Measurements from ENCODE around the gene MN1. TPM values are rescaled to one million over a fixed set of nuclear protein-coding genes. Genes with fewer than 3 reads are reported as not detected.

MN1 gene
- total RNA-seq, 1 donor from 2014 or later = 6.1 TPM

DNA sequence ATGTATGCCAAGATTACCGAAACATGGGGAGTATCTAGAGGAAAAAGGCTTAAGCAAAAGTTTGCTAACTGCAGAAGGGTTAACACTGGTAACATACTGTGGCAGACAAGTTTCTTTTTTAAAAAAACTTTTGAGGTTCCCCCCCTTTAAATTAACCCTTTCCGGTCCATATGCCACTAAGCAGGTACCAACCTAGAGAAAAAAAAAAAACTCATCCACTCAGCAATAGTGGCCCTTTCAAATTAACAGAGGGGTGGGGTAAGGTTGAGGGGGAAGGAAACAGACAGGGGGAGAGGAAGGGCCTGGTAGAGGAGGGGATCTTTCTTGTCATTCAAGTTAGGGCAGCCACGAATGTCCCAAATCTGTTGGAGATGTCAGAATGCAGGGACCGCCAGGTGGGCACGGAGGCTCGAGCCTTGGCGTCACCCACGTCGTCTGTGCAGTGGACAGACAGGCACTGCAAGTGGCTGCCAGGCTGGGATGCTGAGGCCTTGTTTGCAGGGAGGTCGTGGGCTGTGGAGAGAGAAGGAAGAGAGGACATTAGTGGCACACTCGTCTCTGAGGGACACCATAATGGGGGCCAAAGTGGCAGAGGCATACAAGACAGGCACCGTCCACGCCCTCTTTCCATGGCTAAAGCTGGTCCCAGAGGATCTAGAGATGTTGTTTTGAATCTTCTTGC, 50.8 kb downstream of the MN1 start:
- H3K4me3 ChIP-seq = no peak overlapping the region
- H3K27ac ChIP-seq = peak overlapping the region; percentile 71
- H3K4me1 ChIP-seq = peaks cover 60% of the 10 kb centered on the region
- no peaks in the 10 kb centered on the region for H3K27me3 ChIP-seq
- intact Hi-C loops (cut with DNase I) = loop anchor here (1.0 to 5.0 kb wide), 2 partner anchors 37 to 47 kb away; no protein-coding TSS in a partner anchor
- no peak for TF ChIP-seq POLR2AphosphoS5 (IDR thresholded peaks at IDR 0.05; ENCODE audit: insufficient read depth in 1 of 2, low read depth in 1 of 2)
- TF ChIP-seq POLR2A (IDR thresholded peaks at IDR 0.05) = no peak
- H3K9me3 ChIP-seq = no peaks in the 10 kb centered on the region
- H3K36me3 ChIP-seq = no peaks in the 10 kb centered on the region
- DNase-seq (ENCODE audit: extremely low spot score in 2 of 2) = no peak

DNA sequence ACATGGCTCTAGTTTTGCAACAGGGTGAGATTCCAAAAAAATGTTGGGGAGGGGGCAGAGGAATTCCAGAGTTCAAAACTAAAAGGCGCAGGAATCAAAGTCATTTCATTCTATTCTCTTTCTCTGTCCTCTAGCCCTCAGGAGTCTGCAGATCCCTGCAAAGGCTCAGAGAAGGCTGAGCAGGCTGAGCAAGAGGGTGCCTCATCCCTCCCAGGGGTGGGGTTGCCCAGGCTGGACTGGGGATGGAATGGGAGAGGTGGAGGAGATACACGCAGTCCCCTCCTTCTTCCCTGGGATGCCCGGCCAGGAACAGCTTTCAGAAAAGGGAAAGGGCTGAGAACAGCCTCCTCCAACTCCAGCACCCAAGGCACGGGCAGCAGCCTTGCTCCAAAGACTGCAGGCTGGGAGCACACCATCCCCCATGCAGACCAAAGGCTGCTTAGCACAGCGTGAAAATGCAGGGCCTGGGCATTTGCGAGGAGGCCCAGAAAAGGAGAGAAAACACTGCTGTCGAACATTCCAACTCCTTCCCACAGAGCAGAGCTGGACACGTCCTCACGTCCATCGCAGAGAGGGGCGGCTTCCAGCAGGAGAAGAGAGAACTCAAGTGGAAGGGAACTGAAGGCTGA, 51.8 kb downstream of the MN1 start:
- H3K36me3 ChIP-seq = no peaks in the 10 kb centered on the region
- H3K27ac ChIP-seq = peak overlapping the region; percentile 71
- no peak overlapping the region for H3K4me3 ChIP-seq
- H3K4me1 ChIP-seq = peaks cover 60% of the 10 kb centered on the region
- no peaks in the 10 kb centered on the region for H3K27me3 ChIP-seq
- intact Hi-C loops (cut with DNase I) = loop anchor here (5.0 kb wide), 1 partner anchor 38 kb away; no protein-coding TSS in a partner anchor
- no peaks in the 10 kb centered on the region for H3K9me3 ChIP-seq
- TF ChIP-seq, protein P1, sequence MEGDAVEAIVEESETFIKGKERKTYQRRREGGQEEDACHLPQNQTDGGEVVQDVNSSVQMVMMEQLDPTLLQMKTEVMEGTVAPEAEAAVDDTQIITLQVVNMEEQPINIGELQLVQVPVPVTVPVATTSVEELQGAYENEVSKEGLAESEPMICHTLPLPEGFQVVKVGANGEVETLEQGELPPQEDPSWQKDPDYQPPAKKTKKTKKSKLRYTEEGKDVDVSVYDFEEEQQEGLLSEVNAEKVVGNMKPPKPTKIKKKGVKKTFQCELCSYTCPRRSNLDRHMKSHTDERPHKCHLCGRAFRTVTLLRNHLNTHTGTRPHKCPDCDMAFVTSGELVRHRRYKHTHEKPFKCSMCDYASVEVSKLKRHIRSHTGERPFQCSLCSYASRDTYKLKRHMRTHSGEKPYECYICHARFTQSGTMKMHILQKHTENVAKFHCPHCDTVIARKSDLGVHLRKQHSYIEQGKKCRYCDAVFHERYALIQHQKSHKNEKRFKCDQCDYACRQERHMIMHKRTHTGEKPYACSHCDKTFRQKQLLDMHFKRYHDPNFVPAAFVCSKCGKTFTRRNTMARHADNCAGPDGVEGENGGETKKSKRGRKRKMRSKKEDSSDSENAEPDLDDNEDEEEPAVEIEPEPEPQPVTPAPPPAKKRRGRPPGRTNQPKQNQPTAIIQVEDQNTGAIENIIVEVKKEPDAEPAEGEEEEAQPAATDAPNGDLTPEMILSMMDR (IDR thresholded peaks at IDR 0.05) = no peak
- no peak for TF ChIP-seq POLR2AphosphoS5 (IDR thresholded peaks at IDR 0.05; ENCODE audit: insufficient read depth in 1 of 2, low read depth in 1 of 2)
- TF ChIP-seq POLR2A (IDR thresholded peaks at IDR 0.05) = no peak
- DNase-seq (ENCODE audit: extremely low spot score in 2 of 2) = no peak

- Histone ChIP-seq H3K9me3 (no peaks in the 10 kb centered on the region), H3K4me1 (peaks cover 51% of the 10 kb centered on the region), H3K36me3 (no peaks in the 10 kb centered on the region), H3K27me3 (no peaks in the 10 kb centered on the region), H3K27ac (peak overlapping the region; percentile 71), H3K4me3 (peak overlapping the region in 1 of 2 donors; percentile 28)
- intact Hi-C loops (cut with DNase I) = no loop called here
- no peak for DNase-seq (ENCODE audit: extremely low spot score in 2 of 2)
- TF ChIP-seq POLR2AphosphoS5 (IDR thresholded peaks at IDR 0.05; ENCODE audit: insufficient read depth in 1 of 2, low read depth in 1 of 2) = peak in 1 of 2 donors; percentile 11
- TF ChIP-seq, protein P1 (IDR thresholded peaks at IDR 0.05) = no peak
Observed at GRCh38 chr22:27748751-27749191, 52.8 kb downstream of the MN1 start.

- H3K36me3 ChIP-seq = no peaks in the 10 kb centered on the region
- peak overlapping the region; percentile 44 for H3K27ac ChIP-seq
- intact Hi-C loops (cut with DNase I) = no loop called here
- no peak overlapping the region for H3K4me3 ChIP-seq
- peaks cover 46% of the 10 kb centered on the region for H3K4me1 ChIP-seq
- DNase-seq (ENCODE audit: extremely low spot score in 2 of 2) = no peak
- TF ChIP-seq POLR2A (IDR thresholded peaks at IDR 0.05) = no peak
- TF ChIP-seq POLR2AphosphoS5 (IDR thresholded peaks at IDR 0.05; ENCODE audit: insufficient read depth in 1 of 2, low read depth in 1 of 2) = no peak
- TF ChIP-seq, protein P1 (IDR thresholded peaks at IDR 0.05) = no peak
- no peaks in the 10 kb centered on the region for H3K9me3 ChIP-seq
- no peaks in the 10 kb centered on the region for H3K27me3 ChIP-seq
Observed at GRCh38 chr22:27748349-27748748, 53.2 kb downstream of the MN1 start.

DNA sequence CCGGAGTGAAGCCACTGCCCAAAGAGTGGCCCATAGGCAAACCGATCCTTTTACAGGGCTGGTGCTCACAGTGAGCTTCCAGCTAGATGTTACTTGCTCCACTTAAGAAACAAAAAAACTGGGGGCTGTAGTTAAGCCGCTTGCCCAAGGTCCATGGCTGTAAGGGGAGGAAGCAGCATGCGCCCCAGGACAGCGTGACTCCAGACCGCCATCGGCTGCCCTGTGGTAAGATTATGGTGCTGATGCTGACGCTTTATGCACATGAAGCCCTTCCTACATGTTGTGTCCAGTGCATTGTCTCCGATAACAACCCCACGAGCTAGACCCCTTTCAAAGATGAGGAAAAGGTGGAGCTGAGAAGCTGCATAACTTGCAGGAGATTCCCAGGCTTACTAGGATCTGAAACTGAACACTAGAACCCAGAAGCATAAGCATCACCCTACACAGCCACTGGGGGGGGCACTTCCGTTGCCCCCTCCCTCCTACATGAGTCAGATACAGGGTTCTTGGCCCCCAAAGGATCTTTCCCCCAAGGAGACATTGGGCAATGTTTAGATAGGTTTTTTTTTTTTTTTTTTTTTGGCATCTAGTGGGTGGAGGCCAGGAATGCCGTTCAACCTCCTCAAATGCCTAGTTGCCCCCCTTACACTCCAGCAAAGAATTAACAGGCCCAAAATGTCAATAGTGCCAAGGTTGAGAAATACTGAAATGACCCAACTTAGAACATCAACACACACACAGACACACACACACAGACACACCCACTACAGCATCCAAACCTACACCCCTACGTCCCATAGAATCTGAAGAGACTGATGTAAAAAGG, 53.9 kb downstream of the MN1 start:
- Histone ChIP-seq H3K36me3 (no peaks in the 10 kb centered on the region), H3K9me3 (no peaks in the 10 kb centered on the region), H3K4me1 (peaks cover 39% of the 10 kb centered on the region), H3K27me3 (no peaks in the 10 kb centered on the region), H3K4me3 (no peak overlapping the region), H3K27ac (peak overlapping the region; percentile 44)
- TF ChIP-seq, protein P1 (IDR thresholded peaks at IDR 0.05) = peak in 1 of 3 experiments; percentile 43
- TF ChIP-seq POLR2AphosphoS5 (IDR thresholded peaks at IDR 0.05; ENCODE audit: insufficient read depth in 1 of 2, low read depth in 1 of 2) = no peak
- no peak for DNase-seq (ENCODE audit: extremely low spot score in 2 of 2)
- intact Hi-C loops (cut with DNase I) = no loop called here

Measured in vagina (tissue), 2 donors.